HL-60 (cell line): ENCODE data around the gene ZFP82.

ENCODE experiments used
- DNase-seq, 2 experiments: peaks; one replicate each; pipeline ENCODE4 v3.0.0-alpha.2; 2010 to 2020; ENCODE audit warnings: low read depth in 1 of 2, low spot score in 1 of 2
- H3K27ac ChIP-seq: fragments of 250-450 bp; sonication (Bioruptor Pico); replicated peaks from 2 replicates; pipeline ENCODE4 v1.5.1; 2020; ENCODE audit warnings: mild to moderate bottlenecking, moderate library complexity
- H3K27me3 ChIP-seq: fragments of 250-450 bp; sonication (Bioruptor Pico); 2 replicates; pipeline ENCODE4 v1.5.1; 2021; ENCODE audit warnings: mild to moderate bottlenecking, moderate library complexity; ENCODE audit not compliant: insufficient read depth, poor library complexity, severe bottlenecking
- H3K4me3 ChIP-seq: replicated peaks from 2 replicates; pipeline ENCODE4 v1.5.1; 2011; ENCODE audit warnings: mild to moderate bottlenecking, control low read depth, low read length; ENCODE audit not compliant: insufficient read depth
- CTCF ChIP-seq: IDR thresholded peaks from one replicate; pipeline ENCODE4 v1.5.1; 2011; ENCODE audit warnings: low read length, control low read depth, inconsistent platforms; ENCODE audit not compliant: insufficient read depth
- GABPA ChIP-seq: IDR thresholded peaks from 2 replicates; pipeline ENCODE4 v1.6.1; 2012; ENCODE audit warnings: low read depth
- POLR2AphosphoS5 ChIP-seq: IDR thresholded peaks from 2 replicates; pipeline ENCODE4 v1.6.1; 2012; ENCODE audit warnings: low read depth
- REST ChIP-seq: IDR thresholded peaks from 2 replicates; pipeline ENCODE4 v1.6.1; 2012; ENCODE audit warnings: low read depth; ENCODE audit not compliant: insufficient replicate concordance
- SPI1 ChIP-seq: IDR thresholded peaks from 2 replicates; pipeline ENCODE4 v1.6.1; 2012; ENCODE audit warnings: low read depth, mild to moderate bottlenecking, borderline replicate concordance

The ZFP82 gene

GRCh38 chr19:36379510-36379819 lies 39.0 kb downstream of the ZFP82 start:
- no peaks in the 10 kb centered on the region for H3K27me3 ChIP-seq
- peak overlapping the region; percentile 88 for H3K4me3 ChIP-seq
- H3K27ac ChIP-seq: no peak overlapping the region

GRCh38 chr19:36378625-36379509 lies 39.6 kb downstream of the ZFP82 start, which contains the start of gene ZFP14:
Gene ZFP14, minus strand, starts transcription at chr19:36379201. Its CDS starts 11,309 bp downstream, at chr19:36367892.
- DNase-seq: peak; percentile 87 to 95
- H3K4me3 ChIP-seq: peak within 1 kb of the TSS; percentile 88
- no peaks in the 10 kb centered on the region for H3K27me3 ChIP-seq
- peak within 1 kb of the TSS; percentile 84 for H3K27ac ChIP-seq
- TF ChIP-seq GABPA (no peak), CTCF (no peak), POLR2AphosphoS5 (no peak), REST (no peak), SPI1 (no peak)

More at GRCh38 chr19:36379510-36379819, 39.0 kb downstream of the ZFP82 start:
- TF ChIP-seq GABPA (no peak), REST (no peak), CTCF (no peak)
- DNase-seq: no peak

- no peak for TF ChIP-seq SPI1
- TF ChIP-seq POLR2AphosphoS5: no peak
- TF ChIP-seq REST: no peak
- TF ChIP-seq CTCF: no peak
- TF ChIP-seq GABPA: no peak
- Histone ChIP-seq H3K27ac (no peak overlapping the region), H3K27me3 (no peaks in the 10 kb centered on the region), H3K4me3 (no peak overlapping the region)
- no peak for DNase-seq
These were observed 40.8 kb downstream of the ZFP82 start for GRCh38 chr19:36377541-36378178.
